ENCODE results near the gene RGL1. TPM values are rescaled to one million over a fixed set of nuclear protein-coding genes. Genes with fewer than 3 reads are reported as not detected.

RGL1 gene
- total RNA-seq, 4 donors from 2014 or later, result 31.5 to 51.5 (median 37.5) TPM

- DNase-seq (ENCODE audit: extremely low spot score), result no peak
- H3K27me3 ChIP-seq, result no peaks in the 10 kb centered on the region
- TF ChIP-seq POLR2AphosphoS5 (IDR thresholded peaks at IDR 0.05), result no peak
- no peak for TF ChIP-seq POLR2A (IDR thresholded peaks at IDR 0.05; ENCODE audit: low read depth)
- no peak for TF ChIP-seq CTCF (IDR thresholded peaks at IDR 0.05)
- no peak for TF ChIP-seq EP300 (IDR thresholded peaks at IDR 0.05)
- H3K4me3 ChIP-seq, result no peak overlapping the region
- H3K36me3 ChIP-seq, result peaks cover 0 to 5% (median 0%) of the 10 kb centered on the region in 4 donors
- intact Hi-C loops (cut with DNase I), result no loop called here
- no peak overlapping the region for H3K27ac ChIP-seq (replicated peaks in 1 of 4)
- WGBS, result 70% methylated on average over 4 of the region's 4 CpGs
- no peaks in the 10 kb centered on the region for H3K4me1 ChIP-seq
- no peaks in the 10 kb centered on the region for H3K9me3 ChIP-seq
These were observed 165.8 kb downstream of the RGL1 start for GRCh38 chr1:183970516-183971300.

DNA sequence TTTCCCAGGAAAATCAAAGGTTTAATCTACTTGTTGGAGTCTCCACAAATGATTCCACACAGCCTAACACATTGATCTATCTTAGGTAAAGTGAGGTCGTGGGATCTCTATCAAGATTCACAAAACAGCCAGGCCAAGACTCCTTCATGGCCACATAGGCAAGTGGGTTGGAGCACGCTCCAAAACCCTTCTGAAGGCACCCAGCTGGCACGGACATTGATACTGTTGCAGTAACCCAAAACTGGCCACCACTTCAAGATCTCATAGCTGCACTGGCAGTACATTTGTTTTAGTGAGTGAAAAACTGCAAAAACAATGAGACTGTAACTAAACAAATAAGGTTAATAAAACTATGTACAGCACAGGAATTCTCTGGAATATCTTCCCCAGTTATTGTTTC is 170.7 kb downstream of the RGL1 start:
- Histone ChIP-seq H3K4me3 (no peak overlapping the region), H3K36me3 (peaks cover 0 to 5% (median 0%) of the 10 kb centered on the region in 4 donors), H3K27ac (replicated peaks in 1 of 4) (no peak overlapping the region), H3K9me3 (no peaks in the 10 kb centered on the region), H3K27me3 (no peaks in the 10 kb centered on the region), H3K4me1 (no peaks in the 10 kb centered on the region)
- DNase-seq (ENCODE audit: extremely low spot score), result no peak
- TF ChIP-seq EP300 (IDR thresholded peaks at IDR 0.05), result no peak
- TF ChIP-seq POLR2A (IDR thresholded peaks at IDR 0.05; ENCODE audit: low read depth), result no peak
- TF ChIP-seq POLR2AphosphoS5 (IDR thresholded peaks at IDR 0.05), result no peak
- TF ChIP-seq CTCF (IDR thresholded peaks at IDR 0.05), result no peak
- intact Hi-C loops (cut with DNase I), result no loop called here
- WGBS, result 97% methylated on average over 3 of the region's 3 CpGs

- H3K27me3 ChIP-seq, result no peaks in the 10 kb centered on the region
- WGBS, result 91% methylated on average over 2 of the region's 2 CpGs
- no peak for DNase-seq (ENCODE audit: extremely low spot score)
- no peak overlapping the region for H3K4me3 ChIP-seq
- H3K27ac ChIP-seq (replicated peaks in 1 of 4), result no peak overlapping the region
- intact Hi-C loops (cut with DNase I), result no loop called here
- no peaks in the 10 kb centered on the region for H3K9me3 ChIP-seq
- no peak for TF ChIP-seq EP300 (IDR thresholded peaks at IDR 0.05)
- no peak for TF ChIP-seq CTCF (IDR thresholded peaks at IDR 0.05)
- TF ChIP-seq POLR2A (IDR thresholded peaks at IDR 0.05; ENCODE audit: low read depth), result no peak
- no peak for TF ChIP-seq POLR2AphosphoS5 (IDR thresholded peaks at IDR 0.05)
- peaks cover 0 to 5% (median 0%) of the 10 kb centered on the region in 4 donors for H3K36me3 ChIP-seq
- H3K4me1 ChIP-seq, result no peaks in the 10 kb centered on the region
These were observed 172.8 kb downstream of the RGL1 start for GRCh38 chr1:183977717-183978116.

Other genes with a start within 250 kb of the RGL1 start
- 10 to 100 TPM in 1 of 4 donors, 1 to 10 TPM in 3; 5.2 to 26.0 (median 9.5) TPM for gene NCF2, start 214.7 kb upstream of the RGL1 start, total RNA-seq
- gene ARPC5, start 169.3 kb upstream of the RGL1 start, total RNA-seq, result 100 to 1,000 TPM in 1 of 4 donors, 10 to 100 TPM in 3; 80.6 to 111 (median 91.1) TPM
- not detected for gene APOBEC4, start 151.8 kb upstream of the RGL1 start, total RNA-seq
- gene COLGALT2, start 232.6 kb downstream of the RGL1 start, total RNA-seq, result 1 to 10 TPM; 4.3 to 5.9 (median 5.1) TPM
- 10 to 100 TPM; 27.3 to 52.3 (median 33.4) TPM for gene TSEN15, start 246.6 kb downstream of the RGL1 start, total RNA-seq

Data from esophagus muscularis mucosa (tissue), 4 donors.